ENCODE results near the gene WSB1.

WSB1 gene

DNA sequence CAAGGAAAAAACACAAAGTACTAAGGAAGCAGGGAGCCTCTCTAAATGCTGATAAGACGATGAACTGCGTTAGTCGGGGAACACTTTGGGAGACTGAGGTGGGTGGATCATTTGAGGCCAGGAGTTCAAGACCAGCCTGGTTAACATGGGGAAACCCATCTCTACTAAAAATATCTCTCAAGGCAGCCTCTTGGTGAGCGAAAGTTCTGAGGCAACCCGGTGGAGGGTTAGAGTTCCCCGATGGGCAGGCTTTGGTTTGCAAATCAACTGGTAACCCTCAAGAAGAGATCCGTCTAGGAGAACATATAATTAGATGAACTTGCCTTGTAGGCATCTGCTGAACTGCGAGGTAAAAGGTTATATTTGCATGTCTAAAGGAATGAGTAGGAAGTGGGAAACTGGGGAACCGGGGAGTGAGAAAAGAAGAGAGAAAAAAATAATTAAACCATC lies 44.6 kb downstream of the WSB1 start:
- DNase-seq (ENCODE audit: low spot score), result no peak

DNA sequence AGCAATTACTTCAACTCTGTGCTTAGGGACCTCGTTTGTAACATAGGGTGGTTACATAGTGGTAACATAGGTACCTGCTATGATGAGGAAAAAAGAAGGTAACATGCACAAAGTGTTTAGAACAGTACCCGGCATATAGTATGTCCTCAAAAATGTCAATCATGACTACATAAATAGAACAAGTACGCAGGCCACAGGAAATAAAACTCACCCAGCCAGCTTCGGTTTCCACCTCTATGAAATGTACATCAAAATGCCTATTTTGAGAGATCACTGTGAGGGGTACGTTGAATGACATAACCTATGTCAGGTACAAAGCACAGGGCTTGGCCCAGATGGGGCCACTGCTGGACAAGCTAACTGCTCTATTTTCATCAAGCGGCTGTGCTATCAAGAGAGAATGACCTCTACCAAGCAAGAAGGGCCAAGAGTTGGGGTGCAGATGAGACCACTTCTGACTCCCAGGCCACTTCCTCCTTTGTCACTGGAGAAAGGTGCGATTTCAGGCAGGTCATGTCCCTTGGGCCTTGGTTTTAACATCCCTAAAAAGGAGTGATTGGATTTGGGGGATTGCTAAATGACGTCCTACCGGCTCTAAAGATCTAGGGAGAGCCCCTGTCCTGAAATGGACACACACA lies 45.4 kb downstream of the WSB1 start:
- DNase-seq (ENCODE audit: low spot score), result no peak

- no peak for DNase-seq (ENCODE audit: low spot score)
Observed at GRCh38 chr17:27339836-27340550, 46.1 kb downstream of the WSB1 start.

- no peak for DNase-seq (ENCODE audit: low spot score)
Observed at GRCh38 chr17:27340575-27340974, 46.7 kb downstream of the WSB1 start.

GRCh38 chr17:27341041-27341471 lies 47.1 kb downstream of the WSB1 start:
- no peak for DNase-seq (ENCODE audit: low spot score)

- DNase-seq (ENCODE audit: low spot score), result no peak
Observed at GRCh38 chr17:27342059-27342458, 48.1 kb downstream of the WSB1 start.

DNA sequence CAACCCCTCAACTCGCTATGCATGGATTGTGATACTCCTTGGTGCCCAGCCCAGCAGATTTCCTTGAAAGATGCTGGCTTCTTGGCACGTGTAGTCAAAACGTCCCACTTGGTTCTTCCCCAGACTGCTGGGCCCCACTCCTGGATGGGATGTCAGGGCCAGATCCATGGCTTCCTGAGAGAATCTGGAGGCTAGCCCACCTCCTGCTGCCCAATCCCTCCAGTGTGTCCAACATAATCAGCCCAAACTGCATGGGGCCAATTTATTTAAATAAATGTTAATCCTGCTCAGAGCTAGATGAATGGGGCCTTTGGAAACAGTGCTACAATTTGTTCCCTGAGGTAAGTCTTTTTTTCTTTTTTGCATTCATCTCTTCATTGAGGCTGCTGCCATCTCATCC lies 49.4 kb downstream of the WSB1 start:
- DNase-seq (ENCODE audit: low spot score), result no peak

GRCh38 chr17:27343977-27344607 lies 50.2 kb downstream of the WSB1 start:
- DNase-seq (ENCODE audit: low spot score), result no peak

DNA sequence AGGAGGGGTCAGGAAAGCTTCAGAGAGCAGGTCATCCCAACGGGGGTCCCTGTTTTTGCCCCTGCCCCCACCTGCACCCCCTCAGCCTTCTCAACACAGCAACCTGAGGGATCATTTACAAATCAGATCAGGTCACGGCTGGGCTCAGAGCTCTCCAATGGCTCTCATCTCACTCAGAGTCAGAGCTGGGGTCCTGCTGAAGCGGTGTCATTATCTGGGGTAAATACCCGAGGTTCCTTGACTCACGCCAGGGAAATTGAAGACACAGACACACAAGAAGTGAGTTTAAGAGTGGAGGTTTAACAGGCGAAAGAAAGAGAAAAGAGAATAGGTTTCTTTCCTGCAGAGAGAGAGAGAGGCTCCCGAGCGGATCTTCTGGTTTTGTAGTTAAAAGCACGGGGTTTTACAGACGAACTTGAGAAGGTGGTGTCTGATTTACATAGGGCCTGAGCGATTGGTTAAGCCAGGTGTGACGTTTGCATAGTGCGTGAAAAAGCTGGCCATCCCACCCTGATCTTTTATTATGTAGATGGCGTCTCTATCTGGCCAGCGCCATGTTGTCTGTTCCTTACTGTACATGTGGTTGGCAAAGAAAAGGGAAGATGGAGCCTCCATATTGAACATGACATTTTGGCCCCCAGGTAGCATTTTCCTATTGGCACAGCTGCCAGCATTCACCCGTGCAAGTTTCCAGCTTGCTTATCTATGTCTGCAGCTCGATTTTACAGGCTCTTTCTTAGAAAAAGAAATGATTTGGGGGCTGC lies 51.4 kb downstream of the WSB1 start:
- no peak for DNase-seq (ENCODE audit: low spot score)

DNA sequence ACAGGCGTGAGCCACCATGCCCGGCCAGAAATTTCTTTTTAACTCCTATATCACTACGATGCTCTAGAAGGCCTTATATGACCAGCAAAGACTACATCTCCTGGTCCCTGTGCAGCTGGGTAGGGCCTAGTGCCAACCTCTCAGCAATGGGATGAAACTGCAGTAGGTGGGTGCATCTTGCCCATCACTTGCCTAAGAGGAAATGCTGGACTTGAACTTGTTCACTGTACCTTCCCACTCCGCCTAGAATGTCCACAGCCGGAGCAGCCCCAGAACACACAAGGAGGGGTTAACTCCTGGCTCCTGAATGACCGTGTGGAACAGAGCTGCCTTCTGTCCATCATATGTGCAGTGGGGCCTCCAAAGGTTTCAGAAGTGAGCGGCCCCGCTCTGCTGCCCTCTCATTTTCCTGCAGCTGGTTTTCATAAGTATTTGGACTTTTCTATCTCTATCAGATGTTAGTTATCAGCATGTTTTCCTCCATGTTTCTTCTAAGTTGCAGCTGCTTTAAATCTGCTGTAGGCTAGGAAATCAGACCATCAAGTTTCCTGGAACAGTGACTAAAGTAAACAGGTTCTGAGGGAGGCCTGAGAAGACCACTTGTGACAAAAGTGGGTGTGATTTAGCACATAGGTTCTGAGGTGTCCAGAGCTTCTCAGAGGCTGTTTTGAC lies 52.5 kb downstream of the WSB1 start:
- DNase-seq (ENCODE audit: low spot score), result no peak

DNA sequence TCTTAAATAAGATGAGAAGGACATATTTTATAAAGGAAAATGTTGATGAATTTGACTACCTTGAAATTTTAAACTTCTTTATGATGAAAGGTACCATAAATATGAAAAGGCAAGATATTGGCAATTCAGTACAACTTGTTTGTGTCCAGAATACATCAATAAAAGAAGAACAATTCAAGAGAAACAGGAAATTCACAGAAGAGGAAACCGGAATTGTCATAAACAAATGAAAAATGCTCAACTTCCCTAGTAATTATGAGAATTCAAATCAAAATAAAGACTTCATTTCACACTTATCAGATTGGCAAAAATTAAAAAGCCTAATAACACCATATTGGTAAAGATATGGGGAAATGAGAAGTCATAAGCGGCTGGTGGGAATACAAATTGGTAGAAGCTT lies 54.3 kb downstream of the WSB1 start:
- DNase-seq (ENCODE audit: low spot score), result no peak

- no peak for DNase-seq (ENCODE audit: low spot score)
Observed at GRCh38 chr17:27349540-27350021, 55.7 kb downstream of the WSB1 start.

DNA sequence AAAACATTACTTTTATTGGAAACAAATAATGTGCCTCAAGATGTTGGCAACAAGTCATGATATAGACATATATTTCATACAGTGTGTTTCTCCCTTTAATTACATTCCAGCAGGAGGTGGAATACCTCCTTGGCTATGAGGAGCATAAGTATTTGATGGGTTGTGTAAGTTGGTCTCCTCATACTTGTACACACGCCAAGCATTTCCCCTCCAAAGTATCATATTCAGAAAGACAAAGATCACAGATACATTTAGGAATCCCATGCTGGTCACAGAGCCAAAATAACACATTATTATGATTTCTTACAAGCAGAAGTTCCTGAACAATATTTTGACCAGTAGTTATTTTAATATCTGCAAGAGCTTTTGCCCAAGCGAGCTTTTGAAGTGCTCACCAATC lies 57.8 kb downstream of the WSB1 start:
- no peak for DNase-seq (ENCODE audit: low spot score)

- no peak for DNase-seq (ENCODE audit: low spot score)
Observed at GRCh38 chr17:27352448-27353032, 58.6 kb downstream of the WSB1 start.

GRCh38 chr17:27353033-27353460 lies 59.1 kb downstream of the WSB1 start:
- no peak for DNase-seq (ENCODE audit: low spot score)

GRCh38 chr17:27353461-27354050 lies 59.6 kb downstream of the WSB1 start:
- peak; percentile 94 for DNase-seq (ENCODE audit: low spot score)

DNA sequence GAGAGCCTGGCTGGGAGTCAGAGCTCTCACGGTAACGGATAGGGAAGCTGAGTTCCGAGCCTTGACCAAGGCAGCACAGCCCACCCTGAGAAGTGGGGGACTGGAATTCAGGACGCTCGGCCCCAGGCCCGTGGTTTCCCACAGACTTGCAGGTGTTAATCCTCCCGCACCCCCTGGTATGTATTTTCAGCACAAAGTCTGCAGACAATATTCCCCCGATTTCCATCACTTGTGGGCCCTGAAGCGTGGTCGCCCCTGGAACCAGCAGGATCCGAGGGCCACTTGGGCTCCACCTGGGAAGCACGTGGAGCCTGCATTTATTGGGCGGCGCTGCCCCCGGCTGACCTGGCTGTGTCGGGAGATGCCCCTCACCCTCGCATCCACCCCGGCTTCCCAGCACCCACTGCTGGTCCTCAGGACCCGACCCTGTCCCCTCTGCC lies 60.2 kb downstream of the WSB1 start:
- no peak for DNase-seq (ENCODE audit: low spot score)

DNA sequence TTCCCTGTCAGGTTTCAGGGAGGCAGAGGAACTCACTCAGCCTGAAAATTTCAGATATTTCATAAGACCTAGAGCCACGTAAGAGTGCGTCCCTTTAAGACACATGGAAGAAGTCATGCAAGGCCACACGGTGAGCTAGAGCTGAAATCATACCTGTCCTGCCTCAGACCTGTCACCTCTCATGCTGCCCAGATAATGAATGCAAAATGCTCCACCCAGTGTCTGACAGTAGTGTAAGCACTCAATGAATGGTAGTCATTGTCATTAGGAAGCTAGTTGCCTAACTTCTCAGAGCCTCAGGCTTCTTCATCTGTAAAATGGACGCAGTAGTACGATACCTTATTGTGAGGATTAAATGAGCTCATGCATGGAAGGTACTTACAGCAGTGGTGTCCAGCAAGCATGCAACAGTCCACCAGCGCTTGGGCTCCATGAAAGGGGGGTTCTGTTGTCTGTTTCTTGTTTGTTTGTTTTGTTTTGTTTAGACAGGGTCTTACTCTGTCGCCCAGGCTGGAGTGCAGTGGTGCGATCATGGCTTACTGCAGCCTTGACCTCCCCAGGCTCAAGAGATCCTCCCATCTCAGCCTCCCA lies 60.7 kb downstream of the WSB1 start:
- DNase-seq (ENCODE audit: low spot score), result peak; percentile 21

DNA sequence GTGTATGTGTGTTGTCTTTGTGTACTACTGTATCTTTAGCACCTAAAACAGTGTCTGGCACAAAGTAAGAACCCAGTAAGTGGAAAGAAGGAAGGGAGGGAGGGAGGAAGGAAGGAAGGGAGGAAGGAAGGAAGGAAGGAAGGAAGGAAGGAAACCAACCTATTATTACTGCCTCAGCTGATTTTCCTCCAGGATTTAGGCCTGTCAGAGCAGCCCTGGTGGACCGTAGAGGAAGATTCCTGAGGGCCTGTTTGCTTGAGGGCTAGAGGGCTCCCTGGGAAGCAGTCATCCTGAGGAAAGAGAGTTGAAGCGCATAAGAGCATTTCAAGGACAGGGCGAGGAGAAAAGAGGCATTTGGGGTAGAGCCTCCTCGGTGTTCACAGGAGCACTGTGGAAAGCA lies 61.5 kb downstream of the WSB1 start:
- DNase-seq (ENCODE audit: low spot score), result no peak

- DNase-seq (ENCODE audit: low spot score), result no peak
Observed at GRCh38 chr17:27356091-27356705, 62.3 kb downstream of the WSB1 start.
